ENCODE data around the gene ABCF3.
A peak's percentile ranks its signal among the peaks of the same experiment; 100 is the strongest.
"Not testable (repeated sequence)": the region's sequence is repeated elsewhere in the genome, so short reads cannot be mapped to it uniquely, and the experiment has no call there.

The ABCF3 gene

DNA sequence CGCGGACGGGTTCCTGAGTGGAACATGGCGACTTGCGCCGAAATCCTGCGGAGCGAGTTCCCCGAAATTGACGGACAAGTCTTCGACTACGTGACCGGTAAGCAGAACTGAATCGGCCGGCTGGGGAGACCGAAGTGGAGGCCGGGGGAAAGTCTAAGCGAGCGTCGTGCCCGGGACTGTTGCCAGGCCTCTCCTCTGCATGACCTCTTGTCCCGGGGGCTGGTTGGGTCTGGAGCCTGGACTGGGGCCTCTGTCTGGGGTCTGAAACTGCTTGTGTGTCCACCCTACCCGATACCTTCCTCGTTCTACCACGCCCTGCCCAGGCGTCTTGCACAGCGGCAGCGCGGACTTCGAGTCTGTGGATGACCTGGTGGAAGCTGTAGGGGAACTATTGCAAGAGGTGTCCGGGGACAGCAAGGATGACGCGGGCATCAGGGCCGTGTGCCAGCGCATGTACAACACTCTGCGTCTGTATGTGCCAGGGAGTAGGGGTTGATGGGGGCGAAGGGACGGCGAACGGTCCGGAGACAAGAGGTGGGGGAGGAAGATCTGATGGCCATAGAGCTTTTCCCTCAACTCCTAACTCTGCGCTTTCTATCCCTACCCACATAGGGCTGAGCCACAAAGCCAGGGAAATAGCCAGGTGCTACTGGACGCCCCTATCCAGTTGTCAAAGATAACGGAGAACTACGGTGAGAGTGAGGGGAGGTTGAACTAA, at the start of gene ABCF3:
TSS of gene ABCF3 (plus strand) at position 16 of the 718 bp plus-strand sequence. CDS start at position 25, 9 bp downstream.
- FAIRE-seq (no peak), DNase-seq (ENCODE audit: low spot score) (no peak)

GRCh38 chr3:184140436-184140835, 45.6 kb upstream of the ABCF3 start:
- no peak for DNase-seq (ENCODE audit: low spot score)
- no peak for FAIRE-seq

DNA sequence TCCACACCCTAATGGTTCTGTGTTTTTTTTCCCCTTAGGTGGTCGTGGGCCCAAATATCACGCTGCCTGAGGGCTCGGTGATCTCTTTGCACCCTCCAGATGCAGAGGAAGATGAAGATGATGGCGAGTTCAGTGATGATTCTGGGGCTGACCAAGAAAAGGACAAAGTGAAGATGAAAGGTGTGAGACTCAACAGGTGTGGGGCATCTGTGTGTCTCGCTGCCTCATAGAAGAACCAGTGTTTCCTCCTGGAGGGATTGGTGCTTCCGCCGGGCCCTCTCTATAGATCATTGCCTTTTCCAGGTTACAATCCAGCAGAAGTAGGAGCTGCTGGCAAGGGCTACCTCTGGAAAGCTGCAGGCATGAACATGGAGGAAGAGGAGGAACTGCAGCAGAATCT, 43.8 kb upstream of the ABCF3 start:
- FAIRE-seq, result no peak
- no peak for DNase-seq (ENCODE audit: low spot score)

GRCh38 chr3:184143327-184143726, 42.7 kb upstream of the ABCF3 start:
- no peak for FAIRE-seq
- DNase-seq (ENCODE audit: low spot score), result no peak

DNA sequence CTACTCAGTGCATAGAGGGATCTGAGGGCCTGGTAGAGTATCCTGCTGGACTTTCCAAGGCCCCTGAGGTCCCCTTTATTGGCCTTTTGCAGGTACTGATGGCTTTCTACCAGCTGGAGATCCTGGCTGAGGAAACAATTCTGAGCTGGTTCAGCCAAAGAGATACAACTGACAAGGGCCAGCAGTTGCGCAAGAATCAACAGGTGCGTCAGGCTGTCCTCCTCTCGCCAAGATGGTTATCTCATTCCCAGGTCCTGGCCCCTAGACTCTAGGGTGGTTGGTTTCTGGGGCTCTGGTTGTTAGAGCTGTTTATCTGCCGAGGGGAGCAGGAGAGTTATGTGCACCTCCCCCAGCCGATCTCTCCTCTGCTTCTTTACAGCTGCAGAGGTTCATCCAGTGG, 41.5 kb upstream of the ABCF3 start:
- FAIRE-seq, result no peak
- no peak for DNase-seq (ENCODE audit: low spot score)

- FAIRE-seq, result peak; percentile 62
These were observed 40.9 kb upstream of the ABCF3 start for GRCh38 chr3:184145111-184145524.

DNA sequence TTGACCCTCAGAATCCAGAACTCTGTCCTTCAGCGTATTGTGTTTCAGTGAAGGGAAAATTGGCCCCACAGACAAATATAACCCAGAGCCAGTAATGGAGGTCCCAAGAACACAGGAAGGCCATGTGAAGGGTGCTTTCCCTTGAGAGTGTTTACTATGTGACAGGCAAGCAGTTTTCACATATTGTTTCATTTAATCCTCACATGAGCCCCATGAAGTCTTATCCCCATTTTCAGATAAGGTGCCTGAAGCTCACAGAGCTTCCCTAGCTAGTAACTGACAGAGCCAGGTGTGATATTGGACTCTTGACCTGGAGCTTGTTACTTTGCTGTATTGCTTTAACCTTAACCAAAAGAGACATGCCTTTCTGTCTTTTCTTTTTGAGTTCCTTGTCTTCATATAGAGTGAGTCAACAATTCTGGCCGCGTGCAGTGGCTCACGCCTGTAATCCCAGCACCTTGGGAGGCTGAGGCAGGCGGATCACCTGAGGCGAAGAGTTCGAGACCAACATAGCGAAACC, 40.2 kb upstream of the ABCF3 start:
- FAIRE-seq, result no peak
- DNase-seq (ENCODE audit: low spot score), result no peak

More at GRCh38 chr3:184145111-184145524, 40.9 kb upstream of the ABCF3 start:
- DNase-seq (ENCODE audit: low spot score), result peak; percentile 64

- DNase-seq (ENCODE audit: low spot score) (no peak), FAIRE-seq (no peak)
These were observed 37.9 kb upstream of the ABCF3 start for GRCh38 chr3:184148076-184148475.

GRCh38 chr3:184149123-184149522, 36.9 kb upstream of the ABCF3 start:
- FAIRE-seq (no peak), DNase-seq (ENCODE audit: low spot score) (no peak)

DNA sequence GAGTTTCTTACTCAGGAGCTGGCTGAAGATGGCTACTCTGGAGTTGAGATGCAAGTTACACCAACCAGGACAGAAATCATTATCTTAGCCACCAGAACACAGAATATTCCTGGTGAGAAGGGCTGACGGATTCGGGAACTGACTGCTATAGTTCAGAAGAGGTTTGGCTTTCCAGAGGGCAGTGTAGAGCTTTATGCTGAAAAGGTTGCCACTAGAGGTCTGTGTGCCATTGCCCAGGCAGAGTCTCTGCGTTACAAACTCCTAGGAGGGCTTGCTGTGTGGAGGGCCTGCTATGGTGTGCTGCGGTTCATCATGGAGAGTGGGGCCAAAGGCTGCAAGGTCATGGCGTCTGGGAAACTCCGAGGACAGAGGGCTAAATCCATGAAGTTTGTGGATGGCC, 36.2 kb upstream of the ABCF3 start:
- DNase-seq (ENCODE audit: low spot score); FAIRE-seq: not testable (repeated sequence)

DNA sequence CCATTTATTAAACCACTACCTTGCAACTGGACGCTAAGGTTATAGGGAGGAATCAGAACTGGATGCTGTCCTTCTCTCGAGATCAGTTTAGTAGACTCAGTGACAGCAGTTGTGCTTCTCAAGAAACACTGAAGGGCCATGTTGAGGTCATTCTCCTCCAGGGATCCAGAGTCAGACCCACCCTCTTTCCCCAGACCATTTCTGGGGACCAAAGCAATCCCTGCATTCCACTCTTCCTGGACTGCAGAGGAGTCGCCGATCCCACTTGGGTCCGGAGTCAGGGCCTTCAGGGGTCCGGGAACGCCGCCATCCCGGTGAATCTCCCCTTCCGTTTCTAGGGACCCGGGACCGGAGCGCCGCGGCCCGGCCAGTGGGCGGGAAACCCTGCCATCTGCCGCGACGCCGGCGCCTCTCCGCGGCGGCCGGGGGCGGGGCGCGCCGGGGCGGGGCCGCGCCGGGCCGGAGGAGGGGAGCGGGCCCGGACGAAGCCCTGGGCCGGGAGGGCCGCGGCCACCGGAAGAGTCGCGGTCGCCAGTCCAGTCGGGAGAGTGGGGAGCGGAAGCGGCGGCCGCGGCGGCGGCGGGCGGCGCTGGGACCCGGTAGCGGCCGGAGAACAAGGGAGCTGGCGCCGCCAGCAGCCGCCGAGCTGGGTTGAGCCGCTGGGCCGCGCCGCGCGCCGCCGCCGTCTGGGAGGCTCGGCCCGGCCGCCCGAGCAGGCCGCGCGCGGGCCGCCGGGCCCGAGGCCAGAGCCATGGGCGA, 30.9 kb upstream of the ABCF3 start, which contains the start of gene DVL3:
TSS of gene DVL3 (plus strand) at position 493 of the 759 bp plus-strand sequence. CDS start at position 752, 259 bp downstream.
- no peak for FAIRE-seq
- peak; percentile 46 for DNase-seq (ENCODE audit: low spot score)

DNA sequence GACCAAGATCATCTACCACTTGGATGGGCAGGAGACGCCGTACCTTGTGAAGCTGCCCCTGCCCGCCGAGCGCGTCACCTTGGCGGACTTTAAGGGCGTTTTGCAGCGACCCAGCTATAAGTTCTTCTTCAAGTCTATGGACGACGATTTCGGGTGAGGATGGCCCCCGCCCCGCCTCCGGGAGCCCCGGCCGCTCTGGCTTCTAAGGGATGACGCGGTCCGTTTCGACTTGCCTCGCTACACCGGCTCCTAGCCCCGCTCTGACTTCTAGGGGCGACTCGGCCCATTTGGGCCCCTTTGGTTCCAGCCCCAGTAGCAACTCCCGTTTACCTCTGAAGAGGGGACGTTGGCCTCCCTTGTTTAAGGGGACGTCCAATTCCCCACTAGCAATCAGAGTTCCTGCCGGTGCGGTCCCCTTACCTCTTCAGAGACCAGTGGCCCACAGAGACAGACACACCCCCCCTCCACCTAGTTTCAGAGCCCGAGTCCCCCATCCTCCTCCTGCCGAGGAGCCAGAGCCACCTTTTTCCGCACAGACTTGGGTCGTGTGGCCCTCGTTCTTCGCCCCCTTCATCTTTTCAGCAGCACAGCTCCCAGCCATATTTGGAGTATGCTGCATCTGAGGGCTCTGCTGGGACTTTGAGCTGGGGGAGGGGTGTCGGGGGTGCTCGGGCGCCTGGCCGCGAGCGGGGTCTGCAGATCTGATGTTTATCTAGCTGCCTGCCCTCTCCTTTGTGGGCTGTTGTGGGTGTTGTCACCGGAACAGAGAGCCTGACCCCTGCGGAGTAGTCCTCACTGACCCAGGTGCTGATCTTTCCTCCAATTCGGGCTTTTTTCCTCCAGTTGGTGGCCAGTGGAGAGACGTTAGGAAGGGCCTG, 30.1 kb upstream of the ABCF3 start:
- DNase-seq (ENCODE audit: low spot score) (no peak), FAIRE-seq (no peak)

DNA sequence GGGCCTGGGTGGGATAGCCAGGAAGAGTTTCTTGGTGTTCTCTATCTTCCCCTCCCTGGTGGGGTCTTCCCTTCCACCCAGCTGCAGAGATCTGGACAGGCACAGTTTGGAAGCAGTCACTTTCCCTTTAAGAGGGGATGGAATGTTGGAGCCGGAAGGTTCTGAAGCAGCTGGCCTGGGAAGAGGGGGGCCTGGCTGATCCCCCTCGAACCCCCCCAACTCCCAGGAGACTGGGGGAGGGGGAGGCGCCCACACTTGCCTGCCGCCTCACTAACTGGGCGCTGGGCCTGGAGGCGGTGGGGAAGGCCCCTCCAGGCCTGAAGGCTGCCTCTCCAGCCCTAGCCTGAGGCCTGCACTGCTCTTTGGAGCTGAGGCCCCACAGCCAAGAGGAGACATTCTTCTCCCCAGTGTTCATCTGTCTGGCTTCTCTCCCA, 29.5 kb upstream of the ABCF3 start:
- FAIRE-seq (no peak), DNase-seq (ENCODE audit: low spot score) (no peak)

DNA sequence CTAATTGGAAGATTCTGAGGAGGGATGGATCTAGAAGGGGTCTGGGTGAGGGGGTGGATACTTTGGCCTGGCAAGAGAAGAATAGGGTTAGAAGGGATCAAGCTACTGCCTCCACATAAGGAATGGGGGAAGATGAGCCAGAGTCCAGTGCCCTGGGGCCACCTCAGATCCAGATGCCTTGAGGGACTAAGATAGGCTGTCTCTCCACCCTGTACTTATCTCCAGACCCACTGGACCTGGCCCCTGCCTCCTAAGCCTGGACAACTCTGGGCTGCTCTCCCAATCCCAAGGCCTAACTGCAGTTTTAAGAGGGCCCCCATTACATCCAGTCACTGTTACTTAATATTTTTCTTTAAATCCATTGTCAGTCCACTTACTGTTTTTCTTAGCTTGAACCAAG, 28.8 kb upstream of the ABCF3 start:
- DNase-seq (ENCODE audit: low spot score), result no peak

GRCh38 chr3:184158404-184158803, 27.6 kb upstream of the ABCF3 start:
- no peak for DNase-seq (ENCODE audit: low spot score)
- FAIRE-seq, result no peak

More for the DNA sequence above, 28.8 kb upstream of the ABCF3 start:
- FAIRE-seq, result no peak

DNA sequence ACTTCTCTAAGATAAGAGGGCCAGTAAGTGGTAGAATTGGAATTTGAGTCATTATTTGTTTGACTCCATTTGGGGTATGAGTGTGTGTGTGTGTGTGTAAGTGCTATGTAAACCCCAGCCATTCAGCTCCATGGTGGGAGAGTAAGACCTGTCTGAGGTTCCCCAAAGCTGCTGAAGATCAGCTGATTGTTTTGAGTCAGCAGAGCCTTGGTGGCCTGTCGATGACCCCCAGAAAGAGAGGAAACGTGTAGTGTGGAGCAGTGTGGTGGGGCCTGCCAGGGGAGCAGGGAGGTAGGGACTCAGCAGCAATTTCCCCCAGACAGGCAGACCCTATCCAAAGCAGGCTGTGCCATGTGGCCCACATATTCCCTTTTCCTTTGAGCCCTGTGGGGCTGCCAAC, 25.5 kb upstream of the ABCF3 start:
- FAIRE-seq, result no peak
- no peak for DNase-seq (ENCODE audit: low spot score)

GRCh38 chr3:184162571-184163070, 23.4 kb upstream of the ABCF3 start:
- not testable (repeated sequence) for FAIRE-seq; DNase-seq (ENCODE audit: low spot score)

- no peak for FAIRE-seq
These were observed 21.2 kb upstream of the ABCF3 start for GRCh38 chr3:184164648-184165330.

GRCh38 chr3:184165543-184165942, 20.5 kb upstream of the ABCF3 start:
- FAIRE-seq, result no peak
- DNase-seq (ENCODE audit: low spot score), result no peak

More at GRCh38 chr3:184164648-184165330, 21.2 kb upstream of the ABCF3 start:
- no peak for DNase-seq (ENCODE audit: low spot score)

DNA sequence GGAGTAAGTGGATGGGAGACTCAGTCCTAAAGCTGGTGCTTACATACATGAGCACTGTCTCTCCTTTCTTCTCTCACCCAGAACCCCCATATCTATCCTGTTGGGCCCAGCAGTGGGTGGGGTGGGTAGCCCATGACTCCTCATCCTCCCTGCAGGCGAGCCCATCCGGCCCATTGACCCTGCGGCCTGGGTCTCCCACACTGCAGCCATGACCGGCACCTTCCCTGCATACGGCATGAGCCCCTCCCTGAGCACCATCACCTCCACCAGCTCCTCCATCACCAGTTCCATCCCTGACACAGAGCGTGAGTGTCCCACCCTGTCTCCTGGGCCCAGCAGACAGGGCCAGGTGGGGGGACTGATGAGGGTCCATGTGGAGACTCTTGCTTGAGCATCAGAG, 19.3 kb upstream of the ABCF3 start:
- DNase-seq (ENCODE audit: low spot score) (no peak), FAIRE-seq (no peak)
